Measurements from ENCODE around the gene LRP1.

The LRP1 gene

GRCh38 chr12:57094208-57095160 lies 33.8 kb upstream of the LRP1 start:
- DNase-seq (ENCODE audit: low spot score), result no peak

- DNase-seq (ENCODE audit: low spot score), result no peak
Observed at GRCh38 chr12:57095440-57095839, 32.8 kb upstream of the LRP1 start.

GRCh38 chr12:57096099-57096572 lies 32.1 kb upstream of the LRP1 start:
- DNase-seq (ENCODE audit: low spot score), result no peak

GRCh38 chr12:57096748-57097553 lies 31.3 kb upstream of the LRP1 start:
- no peak for DNase-seq (ENCODE audit: low spot score)

- no peak for DNase-seq (ENCODE audit: low spot score)
Observed at GRCh38 chr12:57097554-57097835, 30.8 kb upstream of the LRP1 start.

GRCh38 chr12:57098546-57098945 lies 29.7 kb upstream of the LRP1 start:
- no peak for DNase-seq (ENCODE audit: low spot score)

- DNase-seq (ENCODE audit: low spot score), result no peak
Observed at GRCh38 chr12:57099047-57099714, 29.1 kb upstream of the LRP1 start.

- no peak for DNase-seq (ENCODE audit: low spot score)
Observed at GRCh38 chr12:57099766-57100165, 28.5 kb upstream of the LRP1 start.

- DNase-seq (ENCODE audit: low spot score), result peak; percentile 83
Observed at GRCh38 chr12:57101892-57102695, 26.2 kb upstream of the LRP1 start.

GRCh38 chr12:57103856-57104255 lies 24.4 kb upstream of the LRP1 start:
- DNase-seq (ENCODE audit: low spot score), result no peak

GRCh38 chr12:57104292-57104910 lies 23.9 kb upstream of the LRP1 start:
- no peak for DNase-seq (ENCODE audit: low spot score)

- no peak for DNase-seq (ENCODE audit: low spot score)
Observed at GRCh38 chr12:57105011-57105753, 23.1 kb upstream of the LRP1 start.

GRCh38 chr12:57106021-57106708 lies 22.1 kb upstream of the LRP1 start:
- DNase-seq (ENCODE audit: low spot score), result no peak

GRCh38 chr12:57107456-57108155 lies 20.7 kb upstream of the LRP1 start:
- DNase-seq (ENCODE audit: low spot score), result no peak

GRCh38 chr12:57109207-57110103 lies 18.8 kb upstream of the LRP1 start:
- DNase-seq (ENCODE audit: low spot score), result no peak

- DNase-seq (ENCODE audit: low spot score), result no peak
Observed at GRCh38 chr12:57110104-57111030, 17.9 kb upstream of the LRP1 start.

Data from HuH-7.5 (cell line).